Renal cortical epithelial cell (primary cell): Measurements from ENCODE around the gene RXRA. TPM values are rescaled to one million over a fixed set of nuclear protein-coding genes. Genes with fewer than 3 reads are reported as not detected.

ENCODE experiments used
- DNase-seq: peaks from one replicate; pipeline ENCODE4 v3.0.0-alpha.2; 2011; ENCODE audit warnings: low read depth
- total RNA-seq: library from RNA; depleted of rRNA; stranded (reverse); fragments of >200 nt; gene quantifications from 2 replicates; pipeline ENCODE4 v1.2.3, GENCODE V29; 2014

The RXRA gene
- total RNA-seq, 1 donor from 2014 or later, result 26.5 TPM

GRCh38 chr9:134323741-134324358, 2.4 kb upstream of the RXRA start:
- peak; percentile 70 for DNase-seq

GRCh38 chr9:134324359-134325095, 1.7 kb upstream of the RXRA start:
- DNase-seq, result no peak

GRCh38 chr9:134325096-134325812, 1.0 kb upstream of the RXRA start:
- peak; percentile 23 for DNase-seq

GRCh38 chr9:134326724-134327601, 708 bp downstream of the RXRA start:
- DNase-seq, result no peak

GRCh38 chr9:134327671-134328231, 1.5 kb downstream of the RXRA start:
- no peak for DNase-seq

- no peak for DNase-seq
These were observed 2.1 kb downstream of the RXRA start for GRCh38 chr9:134328341-134328840.

- DNase-seq, result no peak
These were observed 2.8 kb downstream of the RXRA start for GRCh38 chr9:134328841-134329575.

- DNase-seq, result no peak
These were observed 3.3 kb downstream of the RXRA start for GRCh38 chr9:134329576-134329855.

GRCh38 chr9:134329886-134330285, 3.6 kb downstream of the RXRA start:
- peak; percentile 33 for DNase-seq

GRCh38 chr9:134330590-134330989, 4.3 kb downstream of the RXRA start:
- DNase-seq, result no peak

- DNase-seq, result no peak
These were observed 5.2 kb downstream of the RXRA start for GRCh38 chr9:134331186-134332025.

GRCh38 chr9:134332266-134332665, 6.0 kb downstream of the RXRA start:
- no peak for DNase-seq

GRCh38 chr9:134332841-134333233, 6.6 kb downstream of the RXRA start:
- DNase-seq, result no peak

- DNase-seq, result peak; percentile 59
These were observed 7.1 kb downstream of the RXRA start for GRCh38 chr9:134333234-134333873.

GRCh38 chr9:134333874-134334581, 7.8 kb downstream of the RXRA start:
- DNase-seq, result no peak

GRCh38 chr9:134335061-134335460, 8.8 kb downstream of the RXRA start:
- peak; percentile 42 for DNase-seq

- no peak for DNase-seq
These were observed 9.4 kb downstream of the RXRA start for GRCh38 chr9:134335486-134336220.

- no peak for DNase-seq
These were observed 10.0 kb downstream of the RXRA start for GRCh38 chr9:134336228-134336627.
